Measurements from ENCODE around the gene CD226.
"Not testable (repeated sequence)": the region's sequence is repeated elsewhere in the genome, so short reads cannot be mapped to it uniquely, and the experiment has no call there.

CD226 gene

GRCh38 chr18:69956665-69957620, 9.3 kb upstream of the CD226 start:
- no peak for DNase-seq (ENCODE audit: low spot score)

- peak; percentile 15 for DNase-seq (ENCODE audit: low spot score)
These were observed 8.4 kb upstream of the CD226 start for GRCh38 chr18:69956057-69956456.

GRCh38 chr18:69954719-69955480, 7.2 kb upstream of the CD226 start:
- DNase-seq (ENCODE audit: low spot score), result peak; percentile 15

GRCh38 chr18:69953191-69953590, 5.5 kb upstream of the CD226 start:
- DNase-seq (ENCODE audit: low spot score), result no peak

GRCh38 chr18:69951182-69951581, 3.5 kb upstream of the CD226 start:
- DNase-seq (ENCODE audit: low spot score), result peak; percentile 69

GRCh38 chr18:69949538-69949936, 1.9 kb upstream of the CD226 start:
- no peak for DNase-seq (ENCODE audit: low spot score)

- no peak for DNase-seq (ENCODE audit: low spot score)
These were observed 1.4 kb upstream of the CD226 start for GRCh38 chr18:69948919-69949537.

GRCh38 chr18:69948256-69948655, 583 bp upstream of the CD226 start:
- no peak for DNase-seq (ENCODE audit: low spot score)

GRCh38 chr18:69946608-69947155, 991 bp downstream of the CD226 start:
- DNase-seq (ENCODE audit: low spot score), result no peak

- no peak for DNase-seq (ENCODE audit: low spot score)
These were observed 2.2 kb downstream of the CD226 start for GRCh38 chr18:69945220-69946114.

GRCh38 chr18:69944436-69944835, 3.2 kb downstream of the CD226 start:
- no peak for DNase-seq (ENCODE audit: low spot score)

- no peak for DNase-seq (ENCODE audit: low spot score)
These were observed 4.7 kb downstream of the CD226 start for GRCh38 chr18:69943021-69943420.

- no peak for DNase-seq (ENCODE audit: low spot score)
These were observed 6.5 kb downstream of the CD226 start for GRCh38 chr18:69941183-69941582.

GRCh38 chr18:69939812-69940211, 7.9 kb downstream of the CD226 start:
- not testable (repeated sequence) for DNase-seq (ENCODE audit: low spot score)

GRCh38 chr18:69936191-69936558, 11.5 kb downstream of the CD226 start:
- no peak for DNase-seq (ENCODE audit: low spot score)

GRCh38 chr18:69935319-69936190, 12.1 kb downstream of the CD226 start:
- DNase-seq (ENCODE audit: low spot score), result no peak

- no peak for DNase-seq (ENCODE audit: low spot score)
These were observed 12.9 kb downstream of the CD226 start for GRCh38 chr18:69934601-69935265.

- DNase-seq (ENCODE audit: low spot score), result no peak
These were observed 18.5 kb downstream of the CD226 start for GRCh38 chr18:69929041-69929774.

GRCh38 chr18:69916412-69916811, 31.3 kb downstream of the CD226 start:
- DNase-seq (ENCODE audit: low spot score), result no peak
